ENCODE results near the gene KANK2.

KANK2 gene

GRCh38 chr19:11225172-11225571 is 27.8 kb upstream of the KANK2 start:
- no peak for DNase-seq

- no peak for DNase-seq
These were observed 27.1 kb upstream of the KANK2 start for GRCh38 chr19:11224429-11224828.

DNA sequence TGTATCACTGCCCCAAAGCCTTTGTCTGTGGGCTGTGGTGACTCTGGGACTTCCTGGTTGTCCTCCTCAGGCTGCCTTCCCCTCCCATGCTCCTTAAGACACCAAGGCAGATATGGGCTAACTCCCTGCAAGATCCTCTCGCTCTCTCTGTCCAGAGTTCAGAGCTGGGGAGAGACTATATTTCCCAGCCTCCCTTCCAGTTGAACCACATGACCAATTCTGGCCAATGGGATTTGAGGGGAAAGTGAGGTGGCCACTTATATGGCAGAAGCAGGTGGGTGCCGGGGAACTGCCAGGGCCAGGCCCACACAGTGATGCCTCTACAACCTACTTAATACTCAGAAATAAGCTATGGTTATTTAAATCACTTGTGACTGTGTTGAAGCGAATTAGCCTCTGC is 25.9 kb upstream of the KANK2 start:
- no peak for DNase-seq

GRCh38 chr19:11221082-11221598 is 23.8 kb upstream of the KANK2 start:
- DNase-seq, result no peak

DNA sequence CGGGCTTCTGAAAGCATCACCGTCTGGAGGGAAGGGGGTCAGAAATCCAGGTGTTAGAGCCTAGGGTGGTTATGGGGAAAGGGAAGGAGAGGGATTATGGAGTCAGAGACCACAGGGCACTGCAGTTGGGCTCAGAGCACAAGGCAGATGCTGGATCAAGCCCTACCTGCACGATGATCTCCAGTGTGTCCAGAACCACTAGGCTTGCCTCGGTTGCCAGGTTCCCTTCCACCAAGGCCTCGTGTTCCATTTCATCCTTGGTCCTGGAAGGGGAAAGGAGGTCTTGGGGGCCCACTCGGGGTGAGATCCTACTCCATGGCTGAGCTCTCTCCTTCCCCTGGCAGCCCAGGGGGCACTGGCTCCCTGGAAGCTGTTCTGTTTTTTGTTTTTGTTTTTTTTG is 17.0 kb upstream of the KANK2 start:
- DNase-seq, result no peak

- DNase-seq, result no peak
These were observed 13.2 kb upstream of the KANK2 start for GRCh38 chr19:11210656-11210928.

DNA sequence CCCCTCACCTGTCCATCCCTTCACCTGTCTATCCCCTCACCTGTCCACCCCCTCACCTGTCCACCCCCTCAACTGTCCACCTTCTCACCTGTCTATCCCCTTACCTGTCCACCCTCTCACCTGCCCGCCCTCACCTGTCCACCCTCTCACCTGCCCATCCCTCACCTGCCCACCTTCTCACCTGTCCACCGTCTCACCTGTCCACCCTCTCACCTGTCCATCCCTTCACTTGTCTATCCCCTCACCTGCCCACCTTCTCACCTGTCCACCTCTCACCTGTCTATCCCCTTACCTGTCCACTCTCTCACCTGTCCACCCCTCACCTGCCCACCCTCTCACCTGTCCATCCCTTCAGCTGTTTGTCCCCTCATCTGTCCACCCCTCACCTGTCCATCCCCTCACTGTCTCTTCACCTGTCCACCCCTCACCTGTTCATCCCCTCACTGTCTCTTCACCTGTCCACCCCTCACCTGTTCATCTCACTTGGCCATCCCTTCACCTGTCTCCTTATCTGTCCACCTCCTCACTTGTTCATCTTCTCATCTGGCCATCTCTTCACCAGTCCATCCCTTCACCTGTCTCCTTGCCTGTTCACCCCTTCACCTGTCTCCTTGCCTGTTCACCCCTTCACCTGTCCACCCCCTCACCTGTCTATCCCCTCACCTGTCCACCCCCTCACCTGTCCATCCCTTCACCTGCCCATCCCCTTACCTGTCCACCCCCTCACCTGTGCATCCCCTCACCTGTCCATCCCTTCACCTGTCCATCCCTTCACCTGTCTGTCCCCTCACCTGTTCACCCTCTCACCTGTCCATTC is 12.7 kb upstream of the KANK2 start:
- no peak for DNase-seq

- DNase-seq, result no peak
These were observed 11.5 kb upstream of the KANK2 start for GRCh38 chr19:11208561-11209471.

DNA sequence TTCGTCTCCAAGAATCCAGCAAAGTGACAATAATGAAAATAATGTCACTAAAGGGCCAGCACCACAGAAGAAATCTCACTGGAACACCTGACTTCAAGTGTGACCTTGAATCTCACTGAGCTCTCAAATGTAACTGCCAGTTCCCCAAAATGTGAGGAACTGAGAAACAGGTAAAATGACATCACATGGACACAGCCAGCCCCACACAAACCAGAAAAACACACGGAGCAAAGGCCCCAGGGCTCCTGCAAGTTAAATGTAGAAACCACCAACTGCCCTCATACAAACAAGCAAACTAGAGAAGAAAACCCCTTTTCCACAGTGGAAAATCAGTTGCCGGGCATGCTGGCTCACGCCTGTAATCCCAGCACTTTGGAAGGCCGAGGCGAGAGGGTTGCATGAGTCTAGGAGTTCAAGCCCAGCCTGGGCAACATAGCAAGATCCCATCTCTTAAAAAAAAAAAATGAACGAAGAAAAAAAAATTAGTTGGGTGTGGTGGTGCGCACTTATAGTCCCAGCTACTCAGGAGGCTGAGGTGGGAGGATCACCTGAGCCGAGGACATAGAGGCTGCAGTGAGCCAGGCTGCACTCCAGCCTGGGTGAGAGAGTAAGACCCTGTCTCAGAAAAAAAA is 8.7 kb upstream of the KANK2 start:
- DNase-seq, result no peak

GRCh38 chr19:11204943-11205349 is 7.6 kb upstream of the KANK2 start:
- no peak for DNase-seq

DNA sequence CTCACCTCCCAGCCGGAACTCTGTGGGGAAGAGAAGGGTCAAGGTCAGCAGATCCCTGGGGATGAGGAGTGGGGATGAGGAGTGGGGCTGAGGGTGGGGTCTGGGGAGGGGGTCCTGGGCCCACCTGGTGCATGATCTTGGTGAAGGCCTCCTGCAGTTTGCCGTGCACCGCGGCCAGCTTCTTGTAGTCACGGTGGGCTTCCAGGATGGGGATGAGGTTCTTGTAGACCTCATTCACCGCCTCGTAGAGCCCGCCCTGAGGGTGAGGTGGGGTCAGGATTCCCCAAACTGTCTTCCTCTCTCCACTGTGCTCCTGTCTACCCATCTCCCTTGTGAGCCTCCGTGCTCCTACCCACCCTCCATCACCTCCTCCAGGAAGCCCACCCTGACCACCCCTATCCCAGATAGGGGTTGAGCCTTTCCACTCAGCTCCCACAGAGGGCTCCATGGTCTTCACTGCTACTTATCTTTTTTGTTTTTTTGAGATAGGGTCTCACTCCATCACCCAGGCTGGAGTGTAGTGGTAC is 6.8 kb upstream of the KANK2 start:
- no peak for DNase-seq

- DNase-seq, result peak; percentile 41
These were observed 6.1 kb upstream of the KANK2 start for GRCh38 chr19:11203194-11204075.

- DNase-seq, result no peak
These were observed 5.3 kb upstream of the KANK2 start for GRCh38 chr19:11202488-11203193.

GRCh38 chr19:11201791-11202190 is 4.4 kb upstream of the KANK2 start:
- DNase-seq, result no peak

DNA sequence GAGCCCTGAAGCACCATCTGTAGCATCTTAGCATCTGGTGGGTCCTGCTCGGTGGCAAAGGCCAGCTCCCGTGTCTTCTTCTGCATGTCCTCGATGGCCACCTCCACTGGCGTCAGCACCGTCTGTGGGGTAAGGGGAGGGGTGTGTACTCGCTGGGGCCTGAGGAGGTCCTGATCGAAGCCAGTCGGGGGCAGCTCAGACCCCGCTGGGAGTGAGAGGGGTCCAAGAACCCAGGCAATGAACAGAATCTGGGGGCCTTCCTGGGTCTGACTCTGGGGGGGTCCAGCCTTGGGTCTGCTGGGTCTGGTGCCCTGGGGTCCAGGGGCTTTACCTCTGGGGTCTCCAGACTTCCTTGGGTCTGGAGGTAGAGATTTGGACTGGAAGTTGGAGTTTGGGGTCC is 3.6 kb upstream of the KANK2 start:
- no peak for DNase-seq

- no peak for DNase-seq
These were observed 2.8 kb upstream of the KANK2 start for GRCh38 chr19:11200015-11200574.

GRCh38 chr19:11199517-11199916 is 2.2 kb upstream of the KANK2 start:
- no peak for DNase-seq

GRCh38 chr19:11198769-11199424 is 1.6 kb upstream of the KANK2 start:
- DNase-seq, result no peak

GRCh38 chr19:11198175-11198534 is 810 bp upstream of the KANK2 start:
- DNase-seq, result no peak

GRCh38 chr19:11196406-11197287 is 698 bp downstream of the KANK2 start:
- DNase-seq, result no peak

All from CD4-positive, alpha-beta T cell treated with Interleukin-12 subunit alpha and Interleukin-12 subunit beta, for 1 hour (primary cell).